ENCODE data around the gene DKK2. TPM values are rescaled to one million over a fixed set of nuclear protein-coding genes. Genes with fewer than 3 reads are reported as not detected.

The DKK2 gene
- total RNA-seq, 1 experiment from 2014 or later: not detected

DNA sequence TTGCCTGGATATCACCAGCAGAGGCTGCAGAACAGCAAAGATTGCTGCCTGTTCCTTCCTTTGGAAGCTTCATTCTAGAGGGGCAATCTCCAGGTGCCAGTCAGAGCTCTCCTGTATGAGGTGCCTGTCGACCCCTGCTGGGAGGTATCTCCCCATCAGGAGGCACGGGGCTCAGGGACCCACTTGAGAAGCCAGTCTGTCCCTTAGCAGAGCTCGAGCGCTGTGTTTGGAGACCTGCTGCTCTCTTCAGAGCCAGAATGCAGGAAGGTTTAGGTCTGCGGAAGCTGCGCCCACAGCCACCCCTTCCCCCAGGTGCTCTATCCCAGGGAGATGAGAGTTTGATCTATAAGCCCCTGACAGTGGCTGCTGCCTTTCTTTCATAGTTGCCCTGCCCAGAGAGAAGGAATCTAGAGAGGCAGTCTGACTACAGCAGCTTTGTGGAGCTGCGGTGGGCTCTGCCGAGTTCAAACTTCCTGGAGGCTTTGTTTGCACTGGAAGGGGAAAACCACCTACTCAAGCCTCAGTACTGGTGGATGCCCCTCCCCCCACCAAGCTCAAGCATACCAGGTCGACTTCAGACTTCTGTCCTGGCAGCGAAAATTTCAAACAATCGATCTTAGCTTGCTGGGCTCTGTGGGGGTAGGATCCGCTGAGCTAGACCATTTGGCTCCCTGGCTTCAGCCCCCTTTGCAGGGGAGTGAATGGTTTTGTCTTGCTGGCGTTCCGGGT lies 57.9 kb downstream of the DKK2 start:
- H3K9me3 ChIP-seq (ENCODE audit: low read length): no peaks in the 10 kb centered on the region
- H2AFZ ChIP-seq (ENCODE audit: low read length): no peak overlapping the region

DNA sequence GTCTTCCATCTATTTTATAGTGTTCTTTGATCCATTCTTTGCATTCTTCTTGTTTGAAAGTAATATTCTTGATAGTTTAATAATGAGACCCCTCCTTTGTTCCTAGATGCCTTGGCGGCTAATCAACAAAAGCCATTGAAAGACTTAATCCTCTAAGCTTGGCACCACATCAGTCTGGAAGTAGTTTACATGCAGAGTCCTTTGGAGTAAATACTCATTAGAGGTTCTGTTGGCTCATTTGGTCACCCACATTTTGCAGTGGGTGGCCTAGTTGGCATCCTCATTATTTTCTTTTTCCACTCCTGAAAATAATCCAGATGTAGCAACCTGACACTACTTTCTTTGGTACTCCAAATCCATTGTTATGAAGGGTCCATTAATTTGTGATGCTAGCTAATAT lies 64.5 kb downstream of the DKK2 start:
- no peak overlapping the region for H3K27ac ChIP-seq (ENCODE audit: low read length)
- no peaks in the 10 kb centered on the region for H3K27me3 ChIP-seq (ENCODE audit: low read length)
- H3K9me3 ChIP-seq (ENCODE audit: low read length): no peaks in the 10 kb centered on the region
- H4K20me1 ChIP-seq (ENCODE audit: insufficient read depth, low read depth, low read length): no peaks in the 10 kb centered on the region
- H3K79me2 ChIP-seq (ENCODE audit: low read length): no peaks in the 10 kb centered on the region
- no peak overlapping the region for H2AFZ ChIP-seq (ENCODE audit: low read length)
- DNase-seq: no peak
- no peak overlapping the region for H3K9ac ChIP-seq (ENCODE audit: low read length)
- no peaks in the 10 kb centered on the region for H3K9me2 ChIP-seq (replicated peaks; ENCODE audit: insufficient read depth, low read length)
- H3K36me3 ChIP-seq (ENCODE audit: insufficient read depth, low read length): no peaks in the 10 kb centered on the region
- H3K4me3 ChIP-seq (ENCODE audit: low read length): no peak overlapping the region
- H3K4me2 ChIP-seq (ENCODE audit: low read depth, low read length, poor library complexity, severe bottlenecking): no peak overlapping the region
- no peaks in the 10 kb centered on the region for H3K4me1 ChIP-seq (ENCODE audit: low read length)

More for the DNA sequence above, 57.9 kb downstream of the DKK2 start:
- no peaks in the 10 kb centered on the region for H3K36me3 ChIP-seq (ENCODE audit: insufficient read depth, low read length)
- no peak for DNase-seq
- H3K4me1 ChIP-seq (ENCODE audit: low read length): no peaks in the 10 kb centered on the region
- H3K9ac ChIP-seq (ENCODE audit: low read length): no peak overlapping the region
- H3K4me2 ChIP-seq (ENCODE audit: low read depth, low read length, poor library complexity, severe bottlenecking): no peak overlapping the region
- H3K79me2 ChIP-seq (ENCODE audit: low read length): no peaks in the 10 kb centered on the region
- no peaks in the 10 kb centered on the region for H4K20me1 ChIP-seq (ENCODE audit: insufficient read depth, low read depth, low read length)
- no peaks in the 10 kb centered on the region for H3K27me3 ChIP-seq (ENCODE audit: low read length)
- H3K27ac ChIP-seq (ENCODE audit: low read length): no peak overlapping the region
- H3K4me3 ChIP-seq (ENCODE audit: low read length): no peak overlapping the region
- no peaks in the 10 kb centered on the region for H3K9me2 ChIP-seq (replicated peaks; ENCODE audit: insufficient read depth, low read length)

DNA sequence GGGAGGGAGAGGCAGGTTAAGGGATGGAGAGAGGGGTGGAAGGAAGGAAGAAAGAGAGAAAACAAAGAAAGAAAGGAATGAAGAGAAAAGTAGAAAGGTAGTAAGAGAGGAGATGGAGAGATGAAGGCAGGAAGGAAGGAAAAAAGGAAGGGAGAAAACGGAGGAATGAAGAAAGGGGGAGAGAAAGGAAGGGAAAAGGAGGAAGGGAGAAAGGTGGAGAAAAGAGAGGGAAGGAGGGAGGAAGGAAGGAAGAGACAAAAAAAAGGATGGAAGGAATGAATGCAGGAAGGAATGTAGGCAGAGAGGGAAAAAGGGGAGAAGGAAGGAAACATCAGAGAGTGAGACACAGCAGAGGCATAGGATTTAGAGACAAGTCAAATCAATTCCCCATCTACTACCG lies 68.2 kb downstream of the DKK2 start:
- H3K9ac ChIP-seq (ENCODE audit: low read length): no peak overlapping the region

DNA sequence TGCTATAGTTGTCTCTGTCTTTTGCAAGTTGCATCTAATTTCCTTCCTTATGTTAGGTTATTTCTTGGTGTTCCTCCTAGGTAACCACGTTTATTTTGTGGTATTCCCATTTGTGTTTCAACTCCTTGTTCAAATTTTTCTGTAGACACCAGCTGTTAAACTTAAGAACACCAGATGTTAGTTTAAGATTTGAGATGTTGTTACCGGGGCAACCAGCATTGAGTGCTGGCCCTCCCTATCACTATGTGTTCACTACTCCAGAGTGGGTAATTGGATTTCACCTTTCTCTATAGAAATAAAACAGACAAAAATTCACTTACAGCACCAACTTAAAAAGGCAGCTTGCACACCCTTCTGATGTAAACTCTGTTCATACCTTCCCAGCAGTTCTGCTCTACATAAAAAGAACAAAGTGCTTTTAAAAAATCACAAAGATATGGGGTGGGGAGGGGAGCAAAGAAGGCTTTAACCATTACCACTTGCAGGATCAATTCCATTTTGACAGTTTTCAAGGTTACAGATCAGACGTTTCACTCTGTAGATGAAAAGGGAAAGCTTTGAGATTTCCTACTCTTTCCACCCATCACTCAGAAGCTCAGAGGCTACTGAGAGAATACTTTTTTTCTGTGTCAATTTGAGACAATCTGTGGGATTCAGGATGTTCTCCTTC lies 82.9 kb downstream of the DKK2 start:
- Histone ChIP-seq H3K4me2 (ENCODE audit: low read depth, low read length, poor library complexity, severe bottlenecking) (no peak overlapping the region), H3K4me1 (ENCODE audit: low read length) (no peaks in the 10 kb centered on the region), H3K9me3 (ENCODE audit: low read length) (no peaks in the 10 kb centered on the region), H2AFZ (ENCODE audit: low read length) (no peak overlapping the region), H3K9me2 (replicated peaks; ENCODE audit: insufficient read depth, low read length) (no peaks in the 10 kb centered on the region), H3K27me3 (ENCODE audit: low read length) (no peaks in the 10 kb centered on the region), H3K27ac (ENCODE audit: low read length) (no peak overlapping the region), H3K9ac (ENCODE audit: low read length) (no peak overlapping the region), H4K20me1 (ENCODE audit: insufficient read depth, low read depth, low read length) (no peaks in the 10 kb centered on the region), H3K36me3 (ENCODE audit: insufficient read depth, low read length) (no peaks in the 10 kb centered on the region), H3K79me2 (ENCODE audit: low read length) (no peaks in the 10 kb centered on the region), H3K4me3 (ENCODE audit: low read length) (no peak overlapping the region)
- DNase-seq: no peak

More for the DNA sequence above, 68.2 kb downstream of the DKK2 start:
- no peaks in the 10 kb centered on the region for H4K20me1 ChIP-seq (ENCODE audit: insufficient read depth, low read depth, low read length)
- H3K79me2 ChIP-seq (ENCODE audit: low read length): no peaks in the 10 kb centered on the region
- no peaks in the 10 kb centered on the region for H3K4me1 ChIP-seq (ENCODE audit: low read length)
- DNase-seq: no peak
- H3K9me3 ChIP-seq (ENCODE audit: low read length): no peaks in the 10 kb centered on the region
- no peak overlapping the region for H2AFZ ChIP-seq (ENCODE audit: low read length)
- no peak overlapping the region for H3K4me3 ChIP-seq (ENCODE audit: low read length)
- no peak overlapping the region for H3K4me2 ChIP-seq (ENCODE audit: low read depth, low read length, poor library complexity, severe bottlenecking)
- no peaks in the 10 kb centered on the region for H3K27me3 ChIP-seq (ENCODE audit: low read length)
- no peaks in the 10 kb centered on the region for H3K9me2 ChIP-seq (replicated peaks; ENCODE audit: insufficient read depth, low read length)
- no peaks in the 10 kb centered on the region for H3K36me3 ChIP-seq (ENCODE audit: insufficient read depth, low read length)
- H3K27ac ChIP-seq (ENCODE audit: low read length): no peak overlapping the region

DNA sequence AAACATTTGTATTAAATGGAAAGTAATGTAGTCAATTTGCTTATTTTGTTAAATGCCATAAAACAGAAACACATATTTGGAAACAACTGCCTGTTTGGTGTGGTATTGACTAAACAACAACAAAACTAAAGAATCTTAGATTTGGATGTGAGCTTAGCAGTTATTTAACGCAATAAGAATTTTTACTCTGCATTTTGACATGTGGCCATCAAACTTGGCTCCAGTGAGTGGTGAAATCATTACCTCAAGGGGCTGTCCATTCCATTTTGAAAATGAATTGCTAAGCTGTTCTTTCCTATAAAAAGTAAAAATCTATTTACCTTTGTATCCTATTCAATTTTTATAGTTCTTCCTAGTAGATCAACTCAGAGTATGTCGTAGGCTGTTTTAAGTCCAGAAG lies 84.2 kb downstream of the DKK2 start:
- no peak overlapping the region for H3K4me2 ChIP-seq (ENCODE audit: low read depth, low read length, poor library complexity, severe bottlenecking)
- no peak overlapping the region for H3K4me3 ChIP-seq (ENCODE audit: low read length)
- no peaks in the 10 kb centered on the region for H3K9me3 ChIP-seq (ENCODE audit: low read length)
- H3K36me3 ChIP-seq (ENCODE audit: insufficient read depth, low read length): no peaks in the 10 kb centered on the region
- H3K27ac ChIP-seq (ENCODE audit: low read length): no peak overlapping the region
- no peaks in the 10 kb centered on the region for H3K27me3 ChIP-seq (ENCODE audit: low read length)
- no peak overlapping the region for H2AFZ ChIP-seq (ENCODE audit: low read length)
- no peaks in the 10 kb centered on the region for H3K4me1 ChIP-seq (ENCODE audit: low read length)
- H3K9ac ChIP-seq (ENCODE audit: low read length): no peak overlapping the region
- H4K20me1 ChIP-seq (ENCODE audit: insufficient read depth, low read depth, low read length): no peaks in the 10 kb centered on the region
- H3K9me2 ChIP-seq (replicated peaks; ENCODE audit: insufficient read depth, low read length): no peaks in the 10 kb centered on the region
- no peak for DNase-seq
- no peaks in the 10 kb centered on the region for H3K79me2 ChIP-seq (ENCODE audit: low read length)

DNA sequence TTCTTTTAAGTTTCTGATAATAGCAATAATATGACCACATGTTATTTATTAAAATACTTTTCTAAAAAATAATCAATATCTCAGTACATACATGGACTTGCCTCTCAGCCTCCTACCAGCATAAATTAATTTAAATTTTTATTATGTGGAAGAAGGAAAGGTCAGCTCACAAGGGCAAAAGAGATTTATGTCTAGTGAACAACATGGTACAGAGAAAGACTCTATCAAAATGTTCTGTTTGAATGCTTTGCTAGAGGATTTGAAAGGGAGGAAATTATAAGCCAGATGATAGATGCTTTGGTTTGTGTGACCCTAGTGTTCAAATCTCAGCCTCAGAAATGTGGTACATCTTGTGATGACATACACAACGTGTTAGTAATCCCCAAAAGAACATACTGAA lies 94.3 kb downstream of the DKK2 start:
- H3K9ac ChIP-seq (ENCODE audit: low read length): no peak overlapping the region
- H4K20me1 ChIP-seq (ENCODE audit: insufficient read depth, low read depth, low read length): no peaks in the 10 kb centered on the region
- no peaks in the 10 kb centered on the region for H3K9me2 ChIP-seq (replicated peaks; ENCODE audit: insufficient read depth, low read length)
- H3K4me2 ChIP-seq (ENCODE audit: low read depth, low read length, poor library complexity, severe bottlenecking): no peak overlapping the region
- no peaks in the 10 kb centered on the region for H3K27me3 ChIP-seq (ENCODE audit: low read length)
- H3K27ac ChIP-seq (ENCODE audit: low read length): no peak overlapping the region
- H3K4me1 ChIP-seq (ENCODE audit: low read length): no peaks in the 10 kb centered on the region
- H3K36me3 ChIP-seq (ENCODE audit: insufficient read depth, low read length): no peaks in the 10 kb centered on the region
- no peaks in the 10 kb centered on the region for H3K9me3 ChIP-seq (ENCODE audit: low read length)
- no peak for DNase-seq
- no peak overlapping the region for H3K4me3 ChIP-seq (ENCODE audit: low read length)
- H2AFZ ChIP-seq (ENCODE audit: low read length): no peak overlapping the region
- H3K79me2 ChIP-seq (ENCODE audit: low read length): no peaks in the 10 kb centered on the region

DNA sequence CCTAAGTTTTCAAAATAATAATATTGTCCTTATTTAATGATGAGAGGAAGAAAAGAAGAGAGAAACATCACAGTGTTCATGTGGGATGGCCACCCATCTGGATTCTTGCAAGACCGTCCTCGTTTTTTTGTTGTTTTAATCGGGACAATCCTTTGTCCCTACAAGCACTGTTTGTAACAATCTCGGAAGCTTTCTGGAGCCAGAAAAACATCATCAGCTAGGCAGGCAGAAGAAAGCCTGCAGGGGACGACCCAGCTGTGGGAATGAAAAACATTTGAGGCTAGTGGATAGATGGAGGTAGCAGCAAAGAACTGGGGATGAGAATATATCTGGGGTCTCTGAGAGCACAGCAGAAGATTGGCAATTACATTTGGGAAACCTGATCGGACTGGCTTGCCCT lies 105.6 kb downstream of the DKK2 start:
- H3K79me2 ChIP-seq (ENCODE audit: low read length): no peaks in the 10 kb centered on the region
- H2AFZ ChIP-seq (ENCODE audit: low read length): no peak overlapping the region
- no peaks in the 10 kb centered on the region for H3K27me3 ChIP-seq (ENCODE audit: low read length)
- H3K4me2 ChIP-seq (ENCODE audit: low read depth, low read length, poor library complexity, severe bottlenecking): no peak overlapping the region
- H3K36me3 ChIP-seq (ENCODE audit: insufficient read depth, low read length): no peaks in the 10 kb centered on the region
- H3K9me2 ChIP-seq (replicated peaks; ENCODE audit: insufficient read depth, low read length): no peaks in the 10 kb centered on the region
- H3K9ac ChIP-seq (ENCODE audit: low read length): no peak overlapping the region
- H3K4me1 ChIP-seq (ENCODE audit: low read length): no peaks in the 10 kb centered on the region
- no peak overlapping the region for H3K27ac ChIP-seq (ENCODE audit: low read length)
- H3K4me3 ChIP-seq (ENCODE audit: low read length): no peak overlapping the region
- H4K20me1 ChIP-seq (ENCODE audit: insufficient read depth, low read depth, low read length): no peaks in the 10 kb centered on the region
- H3K9me3 ChIP-seq (ENCODE audit: low read length): no peaks in the 10 kb centered on the region
- DNase-seq: no peak

DNA sequence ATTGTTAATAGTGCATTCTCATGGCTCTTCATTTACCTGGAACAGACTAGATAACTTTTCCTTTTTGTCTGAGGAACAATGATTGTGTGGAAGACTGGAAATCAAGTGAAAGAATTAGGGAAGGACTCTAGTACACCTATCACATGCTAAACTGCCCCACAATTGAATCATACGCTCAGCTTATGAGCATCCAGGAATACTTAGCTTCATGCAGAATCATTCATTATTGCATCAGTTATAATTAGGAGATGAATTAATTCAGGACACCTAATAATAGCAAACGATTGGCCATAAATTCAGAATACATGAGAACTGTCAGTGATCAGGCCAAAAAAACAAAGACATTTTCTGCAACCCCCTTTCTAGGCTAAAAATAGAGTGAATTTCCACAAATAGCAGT lies 106.9 kb downstream of the DKK2 start:
- Histone ChIP-seq H3K9ac (ENCODE audit: low read length) (no peak overlapping the region), H2AFZ (ENCODE audit: low read length) (no peak overlapping the region), H3K27ac (ENCODE audit: low read length) (no peak overlapping the region), H3K79me2 (ENCODE audit: low read length) (no peaks in the 10 kb centered on the region), H3K4me3 (ENCODE audit: low read length) (no peak overlapping the region), H4K20me1 (ENCODE audit: insufficient read depth, low read depth, low read length) (no peaks in the 10 kb centered on the region), H3K36me3 (ENCODE audit: insufficient read depth, low read length) (no peaks in the 10 kb centered on the region), H3K9me3 (ENCODE audit: low read length) (no peaks in the 10 kb centered on the region), H3K4me1 (ENCODE audit: low read length) (no peaks in the 10 kb centered on the region), H3K9me2 (replicated peaks; ENCODE audit: insufficient read depth, low read length) (no peaks in the 10 kb centered on the region), H3K27me3 (ENCODE audit: low read length) (no peaks in the 10 kb centered on the region), H3K4me2 (ENCODE audit: low read depth, low read length, poor library complexity, severe bottlenecking) (no peak overlapping the region)
- DNase-seq: no peak

Measured in Karpas-422 (cell line).